Activated CD8-positive, alpha-beta memory T cell treated with anti-CD3 and anti-CD28 coated beads for 4 hours (primary cell): Measurements from ENCODE around the gene CLDN2.

Experiments
- DNase-seq, 2 donors: peaks; one replicate each; pipeline ENCODE4 v3.0.0-alpha.2; 2020; ENCODE audit warnings: low read depth in 2 of 2

CLDN2 gene

DNA sequence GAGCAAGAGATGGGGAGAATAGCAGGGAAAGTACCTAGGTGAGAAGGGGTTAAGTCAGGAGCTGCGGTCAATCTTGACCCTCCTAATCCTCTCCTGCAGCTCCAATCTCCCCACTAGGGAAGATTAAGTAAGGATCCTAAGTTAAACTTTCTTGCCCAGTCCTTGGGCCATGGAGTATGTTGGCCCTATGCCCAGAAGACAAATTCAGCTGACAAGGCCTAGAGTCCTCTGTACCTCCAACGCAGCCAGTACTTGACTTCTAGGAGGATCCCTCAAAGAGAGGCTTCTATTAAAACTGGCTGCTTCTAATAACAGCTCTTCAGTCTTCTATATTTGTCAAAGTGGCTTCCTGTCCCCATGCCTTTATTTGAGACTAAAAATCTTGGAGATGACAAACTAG lies 1.4 kb downstream of the CLDN2 start:
- no peak for DNase-seq

DNA sequence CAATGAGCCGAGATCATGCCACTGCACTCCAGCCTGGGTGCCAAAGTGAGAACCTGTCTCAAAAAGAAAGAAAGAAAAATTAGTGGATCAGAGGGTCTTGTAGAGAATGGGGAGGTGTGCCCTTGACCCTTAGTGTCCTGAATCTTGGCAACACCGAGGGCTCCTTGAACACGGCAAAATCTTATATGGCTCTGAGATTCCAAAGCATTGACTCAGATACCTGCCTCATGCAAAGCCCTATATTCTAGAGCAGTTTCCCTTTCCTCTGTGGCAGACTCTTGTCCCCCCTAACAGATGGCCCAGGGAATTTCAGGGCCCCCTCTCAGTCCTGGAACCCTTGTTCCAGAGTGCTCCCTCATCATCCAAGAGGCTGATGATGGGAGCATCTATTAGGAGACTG lies 6.8 kb downstream of the CLDN2 start:
- DNase-seq, result no peak

DNA sequence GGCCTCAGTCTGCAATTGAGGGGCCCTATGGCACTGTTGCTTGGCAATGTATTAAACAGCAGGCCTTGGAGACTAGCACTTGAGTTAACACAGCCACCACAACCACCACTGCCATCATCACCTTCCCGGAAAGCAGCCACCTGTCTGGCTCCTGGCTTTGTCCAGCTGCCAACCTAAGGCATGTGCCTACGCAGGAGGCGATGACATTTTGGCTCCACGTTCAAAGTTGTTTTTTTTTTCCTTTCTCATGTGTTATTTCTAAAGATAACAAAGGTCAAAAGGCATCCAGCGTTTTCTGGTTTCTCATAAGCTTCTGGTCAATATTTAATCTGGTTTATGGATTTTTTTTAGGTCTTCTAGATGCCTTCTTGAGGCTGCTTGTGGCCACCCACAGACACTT lies 7.5 kb downstream of the CLDN2 start:
- DNase-seq, result no peak

DNA sequence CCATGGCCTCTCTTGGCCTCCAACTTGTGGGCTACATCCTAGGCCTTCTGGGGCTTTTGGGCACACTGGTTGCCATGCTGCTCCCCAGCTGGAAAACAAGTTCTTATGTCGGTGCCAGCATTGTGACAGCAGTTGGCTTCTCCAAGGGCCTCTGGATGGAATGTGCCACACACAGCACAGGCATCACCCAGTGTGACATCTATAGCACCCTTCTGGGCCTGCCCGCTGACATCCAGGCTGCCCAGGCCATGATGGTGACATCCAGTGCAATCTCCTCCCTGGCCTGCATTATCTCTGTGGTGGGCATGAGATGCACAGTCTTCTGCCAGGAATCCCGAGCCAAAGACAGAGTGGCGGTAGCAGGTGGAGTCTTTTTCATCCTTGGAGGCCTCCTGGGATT lies 8.0 kb downstream of the CLDN2 start:
- no peak for DNase-seq

DNA sequence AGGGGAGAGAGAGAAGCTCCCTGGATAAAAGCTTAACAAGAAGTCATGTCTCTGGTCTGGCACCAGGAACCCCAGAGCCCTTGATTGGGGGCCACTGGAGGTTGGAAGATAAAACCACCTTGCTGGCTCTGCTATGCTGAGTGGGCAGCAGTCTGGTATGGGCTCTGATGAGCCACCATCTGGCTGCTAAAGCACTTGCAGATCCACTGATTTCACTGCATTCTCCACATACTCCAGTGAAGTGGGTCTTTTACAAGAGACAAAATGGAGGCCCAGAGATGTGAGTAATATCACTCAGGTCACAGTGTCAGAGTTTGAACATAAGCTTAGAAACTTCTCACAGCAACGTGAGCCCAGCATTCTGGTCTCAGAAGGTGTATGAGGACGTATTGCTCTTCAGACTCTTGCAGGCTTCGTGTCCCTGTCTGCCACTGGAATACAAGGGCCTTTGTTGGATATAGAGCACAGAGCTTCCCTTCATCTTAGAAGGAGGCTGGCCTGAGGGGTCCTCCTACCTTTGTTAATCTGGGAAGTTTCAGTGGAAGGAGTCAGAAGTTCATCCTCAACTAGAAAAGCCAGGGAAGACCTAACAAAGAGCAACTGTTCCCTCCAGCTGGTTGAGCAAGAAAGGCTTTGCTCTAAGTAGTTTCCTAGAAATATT lies 11.8 kb downstream of the CLDN2 start:
- no peak for DNase-seq

DNA sequence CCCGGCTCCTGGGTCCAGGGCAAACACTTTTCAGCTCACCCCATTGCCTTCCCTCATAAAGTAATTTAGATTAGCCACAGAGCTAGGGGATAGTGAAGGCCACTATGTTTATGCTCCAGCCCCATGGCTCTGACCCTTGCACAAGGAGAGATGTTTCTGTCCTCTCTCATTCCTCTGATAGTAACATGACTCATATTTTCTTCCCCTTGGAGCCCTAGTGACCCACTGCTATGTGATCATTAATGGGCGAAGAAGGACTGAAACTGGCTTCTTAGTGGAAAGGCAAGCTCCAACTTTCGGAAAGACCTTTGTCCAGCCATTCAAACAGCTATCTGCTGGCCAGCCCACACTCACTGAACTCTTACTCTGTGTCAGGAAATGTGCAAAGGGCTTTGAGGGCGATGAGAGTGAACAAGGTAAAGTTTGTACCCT lies 12.3 kb downstream of the CLDN2 start:
- DNase-seq, result no peak

DNA sequence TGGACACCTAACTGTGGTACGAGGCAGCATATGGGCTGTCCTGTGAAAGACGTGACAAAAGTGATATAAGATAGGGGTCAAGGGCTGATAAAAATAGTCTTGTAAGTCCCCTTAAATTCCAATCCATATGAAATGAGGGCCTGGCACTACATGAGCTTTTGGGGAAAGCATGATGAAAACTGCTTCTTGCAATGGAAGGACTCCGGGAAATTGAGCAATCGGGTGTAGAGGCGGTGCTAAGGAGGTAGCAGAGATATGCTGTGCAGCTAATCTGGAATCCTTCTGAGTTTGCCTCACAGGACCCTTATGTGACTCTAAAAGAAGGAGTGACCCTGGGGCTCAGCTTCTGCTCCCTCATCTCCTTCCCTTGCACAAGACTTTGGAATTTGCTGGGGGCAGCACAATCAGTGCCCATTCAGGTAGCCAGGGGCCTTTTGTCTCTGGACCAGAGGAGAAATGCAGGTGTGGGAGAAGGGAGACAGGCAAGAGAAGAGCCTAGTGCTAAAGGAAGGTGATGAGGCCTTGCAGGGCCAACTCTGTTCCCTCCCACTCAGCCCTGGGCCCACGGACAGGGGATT lies 12.8 kb downstream of the CLDN2 start:
- DNase-seq, result no peak

DNA sequence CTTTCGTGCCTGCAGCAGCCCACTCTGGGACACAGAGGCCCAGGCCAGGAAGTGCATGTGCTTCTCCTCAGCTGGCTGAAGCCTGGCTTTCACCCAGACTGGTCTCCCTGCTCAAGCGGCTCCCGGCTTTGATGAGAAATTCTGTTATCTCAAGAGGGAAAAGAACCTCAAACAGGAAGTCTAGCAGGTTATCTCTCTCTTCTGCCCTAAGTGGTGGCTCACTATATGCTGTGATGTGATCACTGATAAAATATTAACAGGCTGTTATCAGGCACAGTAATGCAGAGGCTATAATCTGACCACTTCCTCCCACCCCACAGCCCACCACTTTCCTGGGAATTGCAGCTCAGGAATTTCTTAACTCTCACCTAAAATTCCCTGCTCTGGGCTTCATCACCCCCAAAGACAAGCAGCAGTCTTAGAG lies 13.3 kb downstream of the CLDN2 start:
- no peak for DNase-seq

DNA sequence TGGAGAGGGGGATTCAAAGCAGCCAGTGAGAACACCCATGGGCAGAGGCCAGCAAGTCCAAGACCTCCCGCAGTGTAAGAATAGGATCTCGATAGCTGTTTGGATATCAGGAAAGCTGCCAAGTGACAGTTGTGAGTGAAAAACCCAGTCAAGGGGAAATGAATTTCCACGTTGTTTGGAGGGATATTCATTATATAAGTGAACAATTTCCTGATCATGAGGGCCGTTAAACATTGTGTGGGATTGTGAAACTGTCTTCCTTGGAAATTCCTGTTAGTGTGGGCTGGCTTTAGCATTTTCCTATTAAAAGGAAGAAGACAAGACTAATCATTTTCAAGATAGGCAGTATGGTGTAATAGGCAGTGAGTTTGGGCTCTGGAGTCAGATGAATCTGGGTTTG lies 15.0 kb downstream of the CLDN2 start:
- no peak for DNase-seq

DNA sequence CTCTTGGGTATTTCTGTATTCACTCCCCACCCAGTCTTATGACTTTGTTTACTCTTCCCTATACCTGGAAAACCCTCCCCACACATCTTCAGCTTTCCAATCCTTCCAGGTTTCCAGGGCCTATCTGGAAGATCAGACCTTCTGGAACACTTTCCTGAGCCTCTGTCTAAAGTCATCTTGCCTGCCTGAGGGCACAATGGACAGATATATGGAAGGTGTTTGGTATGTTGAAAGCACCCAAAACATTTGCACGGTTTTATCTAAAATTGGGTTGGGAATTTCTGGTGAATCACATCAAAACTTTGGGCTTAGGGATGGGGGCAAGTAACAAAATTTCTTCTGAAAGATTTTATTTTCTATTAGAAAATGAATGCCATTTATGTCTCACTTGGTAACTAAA lies 16.0 kb downstream of the CLDN2 start:
- DNase-seq, result no peak

DNA sequence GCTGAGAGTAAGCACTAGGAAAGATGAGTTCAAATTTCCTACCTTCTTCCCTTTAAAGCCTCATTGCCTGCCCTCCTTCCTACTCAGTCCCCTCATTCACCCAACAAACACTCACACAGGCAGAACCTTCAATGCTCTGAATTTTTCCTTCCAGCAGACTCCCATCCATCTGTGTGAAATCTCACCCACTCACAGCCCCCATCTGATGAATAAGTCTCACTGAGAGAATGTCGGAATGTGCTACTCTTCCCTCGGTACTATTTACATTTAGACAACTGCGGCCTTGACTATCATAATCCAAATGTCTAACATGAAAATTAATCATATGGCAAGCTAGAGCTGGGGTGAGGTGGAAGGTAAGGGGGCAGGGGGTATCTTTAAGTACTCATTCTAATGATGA lies 19.4 kb downstream of the CLDN2 start:
- DNase-seq, result no peak

DNA sequence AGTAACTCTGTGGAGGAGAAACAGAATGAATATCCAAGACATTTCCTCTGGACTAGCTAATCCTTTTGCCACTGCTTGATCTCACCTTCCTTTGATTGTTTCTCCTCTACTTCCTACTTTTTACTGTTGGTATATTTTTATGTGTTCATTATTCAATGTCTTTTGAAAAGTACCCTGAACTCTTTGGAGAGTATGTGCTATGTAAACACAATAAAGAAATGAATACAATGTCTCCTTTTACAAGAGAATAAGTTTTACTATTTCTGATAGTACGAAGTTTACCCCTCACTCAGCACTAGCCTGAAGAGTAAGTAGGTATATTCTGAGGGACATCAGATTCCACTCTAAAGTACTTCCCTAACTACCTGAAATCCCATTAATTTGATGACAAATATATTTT lies 19.9 kb downstream of the CLDN2 start:
- DNase-seq, result no peak

DNA sequence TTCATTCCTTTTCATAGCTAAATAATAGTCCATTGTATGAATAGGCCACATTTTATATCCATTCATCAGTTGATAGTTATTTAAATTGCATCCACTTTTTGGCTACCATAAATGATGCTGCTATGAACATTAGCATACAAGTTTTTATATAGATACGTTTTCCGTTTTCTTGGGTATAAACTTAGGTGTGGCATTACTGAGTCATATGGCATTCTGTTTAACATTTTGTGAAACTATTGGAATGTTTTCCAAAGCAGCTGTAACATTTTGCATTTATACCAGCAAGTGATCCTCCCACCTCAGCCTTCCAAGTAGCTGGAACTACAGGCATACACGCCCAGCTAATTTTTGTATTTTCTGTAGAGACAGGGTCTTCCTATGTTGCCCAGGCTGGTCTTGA lies 26.3 kb downstream of the CLDN2 start:
- no peak for DNase-seq

DNA sequence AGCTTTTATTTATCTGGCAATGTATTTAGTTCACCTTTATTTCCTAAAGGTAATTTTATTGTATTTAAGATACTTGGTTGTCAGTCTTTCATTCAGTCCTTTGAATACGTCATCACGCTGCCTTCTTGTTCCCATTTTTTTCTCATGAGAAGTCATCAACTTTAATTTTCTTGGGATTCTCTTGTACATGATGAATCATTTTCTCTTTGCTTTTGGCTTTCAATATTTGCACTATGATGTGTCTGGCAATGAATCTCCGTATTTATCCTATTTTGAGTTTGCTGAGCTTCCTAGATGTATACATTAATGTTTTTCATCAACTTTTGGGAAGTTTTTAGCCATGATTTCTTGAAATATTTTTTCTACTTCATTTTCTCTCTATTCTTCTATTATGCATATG lies 28.4 kb downstream of the CLDN2 start:
- DNase-seq, result no peak

DNA sequence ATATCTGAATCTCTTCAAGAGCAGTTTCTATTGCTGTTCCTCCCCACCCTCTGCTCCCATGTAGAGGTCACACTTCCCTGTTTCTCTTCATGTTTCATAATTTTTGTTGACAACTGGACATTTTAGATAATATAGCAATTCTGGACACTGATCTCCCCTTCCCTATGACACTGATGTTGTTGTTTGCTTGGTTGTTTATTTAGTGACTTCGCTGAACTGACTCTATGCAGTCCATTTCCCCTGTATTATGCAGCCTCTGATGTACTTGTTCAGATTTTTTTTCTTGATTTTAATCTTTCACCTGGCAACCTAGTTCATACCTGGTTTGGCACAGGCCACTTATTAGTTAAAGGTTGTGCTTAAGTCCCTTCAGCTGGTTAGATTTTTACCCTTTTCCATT lies 29.2 kb downstream of the CLDN2 start:
- DNase-seq, result no peak

DNA sequence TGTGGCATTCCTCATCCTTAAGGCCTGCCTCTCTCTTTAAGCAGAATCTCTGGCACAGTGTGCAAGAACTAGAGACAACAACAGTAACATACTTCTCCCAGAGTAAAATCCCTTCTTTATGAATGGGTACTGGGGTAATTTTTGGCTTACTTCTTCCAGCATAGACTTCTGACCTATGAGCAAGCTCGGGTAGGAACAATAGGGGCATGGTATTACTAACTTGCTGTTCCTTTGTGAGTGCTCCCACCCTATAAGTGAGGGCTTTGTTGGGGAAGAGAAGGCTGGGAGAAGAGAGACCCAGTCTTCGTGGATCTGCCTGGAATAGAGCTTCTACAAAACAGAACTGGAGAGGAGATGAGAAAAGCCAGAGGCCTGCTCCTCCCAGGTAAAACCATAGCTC lies 30.2 kb downstream of the CLDN2 start:
- no peak for DNase-seq

DNA sequence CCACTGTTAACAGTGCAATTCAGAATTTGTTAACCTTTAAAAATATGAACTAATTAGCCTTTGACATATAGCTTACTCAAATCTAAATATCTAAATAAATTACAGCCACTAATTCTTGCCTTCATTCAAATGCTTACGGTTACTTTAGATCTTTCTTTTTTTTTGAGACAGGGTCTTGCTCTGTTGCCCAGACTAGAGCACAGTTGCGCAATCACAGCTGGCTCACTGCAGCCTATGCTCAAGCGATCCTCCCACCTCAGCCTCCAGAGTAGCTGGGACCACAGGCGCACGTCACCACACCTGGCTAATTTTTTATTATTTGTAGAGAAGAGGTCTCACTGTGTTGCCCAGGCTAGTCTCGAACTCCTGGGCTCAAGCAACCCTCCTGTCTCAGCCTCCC lies 31.0 kb downstream of the CLDN2 start:
- DNase-seq, result no peak

DNA sequence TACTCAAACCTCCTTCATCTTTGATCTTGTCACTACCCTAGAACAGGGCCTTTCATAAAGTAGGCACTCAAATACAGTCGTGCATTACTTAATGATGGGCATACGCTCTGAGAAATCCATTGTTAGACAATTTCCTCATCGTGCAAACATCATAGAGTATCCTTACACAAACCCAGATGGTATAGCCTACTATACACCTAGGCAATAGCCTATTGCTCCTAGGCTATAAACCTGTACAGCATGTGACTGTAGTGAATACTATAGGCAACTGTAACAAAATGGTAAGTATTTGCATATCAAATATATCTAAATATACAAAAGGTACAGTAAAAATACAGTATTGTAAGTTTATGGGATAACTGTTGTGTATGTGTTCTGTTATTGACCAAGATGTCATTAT lies 31.9 kb downstream of the CLDN2 start:
- no peak for DNase-seq

DNA sequence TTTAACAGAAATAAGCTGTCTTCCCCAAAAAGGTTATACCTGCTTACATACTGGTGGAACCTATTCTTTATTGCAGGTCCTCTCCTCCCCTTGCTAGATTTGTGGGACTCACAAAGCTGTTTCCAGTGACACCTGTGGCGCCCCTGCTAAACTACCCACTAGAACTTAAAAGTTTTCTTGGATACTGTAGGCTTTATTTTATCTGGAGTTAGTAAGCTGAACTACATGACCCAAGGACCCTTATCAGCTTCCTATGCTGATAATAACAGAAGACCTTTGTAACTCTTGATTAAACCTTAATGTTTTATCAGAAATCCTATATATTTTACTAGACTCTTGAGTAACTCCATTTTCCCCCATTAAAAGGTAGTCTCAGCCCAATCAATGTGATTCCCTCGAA lies 32.3 kb downstream of the CLDN2 start:
- no peak for DNase-seq

DNA sequence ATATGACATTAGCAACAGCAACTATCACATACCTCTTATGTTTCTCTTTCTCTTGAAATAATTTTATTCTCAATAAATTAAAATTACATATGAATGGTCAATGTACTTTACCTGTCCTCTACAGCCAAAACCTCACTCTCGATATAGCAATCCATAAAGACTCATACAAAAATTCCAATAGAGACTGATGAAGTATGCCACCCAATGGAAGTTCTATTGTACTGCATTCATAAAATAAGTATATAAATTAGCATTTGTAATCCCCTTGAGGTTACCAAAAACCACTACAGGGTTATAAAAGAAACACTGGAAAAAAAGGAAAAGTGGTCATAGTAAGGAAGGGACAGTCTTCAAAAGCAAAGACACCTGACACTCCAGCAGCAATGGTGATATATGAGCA lies 32.8 kb downstream of the CLDN2 start:
- DNase-seq, result no peak

DNA sequence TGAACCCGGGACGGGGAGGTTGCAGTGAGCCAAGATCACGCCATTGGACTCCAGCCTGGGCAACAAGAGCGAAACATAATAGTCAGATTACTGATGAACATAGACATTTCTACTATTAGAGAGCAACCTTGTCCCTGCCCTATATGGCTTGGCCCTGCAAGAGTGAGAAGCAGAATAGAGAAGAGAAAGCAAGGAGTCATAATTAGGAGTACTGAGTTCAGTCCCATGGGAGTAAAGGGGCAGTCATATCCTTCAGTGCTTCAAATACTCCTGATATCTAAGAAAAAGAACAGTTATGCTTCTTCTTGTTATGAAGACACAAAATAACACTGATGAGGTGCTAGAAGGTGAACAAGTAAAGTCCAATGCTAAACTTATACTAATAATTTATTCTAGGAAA lies 33.8 kb downstream of the CLDN2 start:
- DNase-seq, result no peak

DNA sequence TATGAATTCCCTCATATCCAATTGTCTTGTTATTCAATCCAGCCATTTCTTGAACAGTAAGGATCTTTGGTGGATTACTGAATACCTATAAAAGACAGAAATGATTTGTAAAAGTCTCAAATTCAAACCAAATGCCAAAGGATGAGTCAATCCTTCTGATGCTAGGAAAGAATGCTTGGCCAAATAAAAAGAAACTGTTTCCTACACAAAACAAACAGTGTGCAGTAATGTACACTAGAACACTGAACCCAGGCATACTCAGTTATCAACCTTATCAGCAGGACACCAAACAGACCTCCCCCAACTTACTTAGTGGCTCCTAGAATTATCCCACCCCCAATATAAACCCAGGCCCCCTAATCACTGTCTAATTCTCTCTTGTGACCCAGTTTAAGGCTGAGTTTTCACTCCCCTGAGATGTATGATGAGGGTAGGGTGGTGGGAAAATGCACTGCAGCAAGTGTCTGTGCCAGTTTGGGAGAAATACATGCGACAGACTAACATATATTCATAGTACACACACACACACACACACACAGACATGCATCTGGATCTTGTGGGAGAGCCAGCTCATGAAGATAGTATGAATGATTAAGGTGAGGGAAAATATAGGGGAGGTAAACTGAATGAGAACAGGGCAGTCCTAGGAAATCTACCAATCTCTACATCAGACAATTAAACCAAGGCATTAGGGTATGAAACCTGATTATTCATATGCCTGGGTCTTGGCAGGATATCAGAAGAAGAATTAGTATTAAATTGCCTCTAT lies 35.0 kb downstream of the CLDN2 start:
- no peak for DNase-seq

DNA sequence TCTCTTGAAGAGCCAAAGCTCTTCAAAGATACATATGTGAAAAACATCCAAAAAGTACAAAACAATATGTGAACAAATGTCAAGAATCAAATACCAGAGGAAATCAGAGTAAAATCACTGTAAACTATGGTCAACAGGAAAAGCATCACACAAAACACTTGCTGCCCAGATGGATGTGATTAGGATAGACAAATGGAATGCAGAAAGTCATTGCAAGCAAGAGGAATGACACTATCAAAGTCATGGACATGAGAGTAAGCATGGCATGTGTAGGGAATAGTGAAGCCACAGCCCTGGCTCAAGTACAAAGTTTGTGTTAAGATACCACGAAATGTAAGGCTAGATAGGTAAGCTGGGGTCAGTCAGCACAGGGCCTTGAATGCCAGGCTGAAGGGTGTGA lies 37.7 kb downstream of the CLDN2 start:
- DNase-seq, result no peak
